A673 (cell line): ENCODE measurements around the gene RER1.

Experiments used
- EZH2 ChIP-seq: fragments of 200-600 bp; sonication (generic); IDR thresholded peaks from 2 replicates; pipeline ENCODE4 v1.6.1; 2017; ENCODE audit warnings: borderline replicate concordance, low read depth, mild to moderate bottlenecking, mixed read lengths, antibody characterized with exemption, low read length; ENCODE audit not compliant: poor library complexity, severe bottlenecking
- TF ChIP-seq, protein P1 (sequence below): fragments of 300-800, 200-600 bp; sonication (generic); conservative IDR thresholded peaks from 2 replicates; pipeline ENCODE4 v1.5.1; 2017; ENCODE audit warnings: low read depth, mild to moderate bottlenecking, antibody characterized with exemption, low read length, moderate library complexity, mixed read lengths

DNA sequence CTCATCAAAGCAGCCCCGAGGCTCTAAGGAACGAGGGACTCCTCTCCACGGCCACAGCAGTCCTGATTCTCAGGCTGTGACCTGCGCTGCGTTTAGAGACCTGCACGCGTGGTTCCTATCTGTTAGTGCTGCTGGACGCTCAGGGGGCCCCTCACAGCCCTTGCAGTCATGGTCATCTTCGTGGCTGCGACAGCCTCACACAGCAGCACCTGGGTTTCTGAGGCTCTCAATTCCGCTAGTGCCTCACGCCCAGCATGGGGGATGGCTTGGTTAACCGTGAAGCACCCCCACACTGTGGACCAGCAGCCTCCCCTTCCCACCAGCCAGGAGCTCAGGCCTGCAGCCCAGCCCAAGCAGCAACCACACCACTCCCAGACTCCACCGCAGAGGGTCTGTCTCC is 8.1 kb upstream of the RER1 start:
- TF ChIP-seq, protein P1, sequence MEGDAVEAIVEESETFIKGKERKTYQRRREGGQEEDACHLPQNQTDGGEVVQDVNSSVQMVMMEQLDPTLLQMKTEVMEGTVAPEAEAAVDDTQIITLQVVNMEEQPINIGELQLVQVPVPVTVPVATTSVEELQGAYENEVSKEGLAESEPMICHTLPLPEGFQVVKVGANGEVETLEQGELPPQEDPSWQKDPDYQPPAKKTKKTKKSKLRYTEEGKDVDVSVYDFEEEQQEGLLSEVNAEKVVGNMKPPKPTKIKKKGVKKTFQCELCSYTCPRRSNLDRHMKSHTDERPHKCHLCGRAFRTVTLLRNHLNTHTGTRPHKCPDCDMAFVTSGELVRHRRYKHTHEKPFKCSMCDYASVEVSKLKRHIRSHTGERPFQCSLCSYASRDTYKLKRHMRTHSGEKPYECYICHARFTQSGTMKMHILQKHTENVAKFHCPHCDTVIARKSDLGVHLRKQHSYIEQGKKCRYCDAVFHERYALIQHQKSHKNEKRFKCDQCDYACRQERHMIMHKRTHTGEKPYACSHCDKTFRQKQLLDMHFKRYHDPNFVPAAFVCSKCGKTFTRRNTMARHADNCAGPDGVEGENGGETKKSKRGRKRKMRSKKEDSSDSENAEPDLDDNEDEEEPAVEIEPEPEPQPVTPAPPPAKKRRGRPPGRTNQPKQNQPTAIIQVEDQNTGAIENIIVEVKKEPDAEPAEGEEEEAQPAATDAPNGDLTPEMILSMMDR = no peak
- TF ChIP-seq EZH2 = no peak
